ENCODE data around the gene PRPF6. TPM values are rescaled to one million over a fixed set of nuclear protein-coding genes. Genes with fewer than 3 reads are reported as not detected.

PRPF6 gene
- total and polyA plus RNA-seq, 2 of the 13 experiments (the other 11 are each of a cell fraction or from before 2014, with no cell fraction given), result 63.7 to 101 TPM

DNA sequence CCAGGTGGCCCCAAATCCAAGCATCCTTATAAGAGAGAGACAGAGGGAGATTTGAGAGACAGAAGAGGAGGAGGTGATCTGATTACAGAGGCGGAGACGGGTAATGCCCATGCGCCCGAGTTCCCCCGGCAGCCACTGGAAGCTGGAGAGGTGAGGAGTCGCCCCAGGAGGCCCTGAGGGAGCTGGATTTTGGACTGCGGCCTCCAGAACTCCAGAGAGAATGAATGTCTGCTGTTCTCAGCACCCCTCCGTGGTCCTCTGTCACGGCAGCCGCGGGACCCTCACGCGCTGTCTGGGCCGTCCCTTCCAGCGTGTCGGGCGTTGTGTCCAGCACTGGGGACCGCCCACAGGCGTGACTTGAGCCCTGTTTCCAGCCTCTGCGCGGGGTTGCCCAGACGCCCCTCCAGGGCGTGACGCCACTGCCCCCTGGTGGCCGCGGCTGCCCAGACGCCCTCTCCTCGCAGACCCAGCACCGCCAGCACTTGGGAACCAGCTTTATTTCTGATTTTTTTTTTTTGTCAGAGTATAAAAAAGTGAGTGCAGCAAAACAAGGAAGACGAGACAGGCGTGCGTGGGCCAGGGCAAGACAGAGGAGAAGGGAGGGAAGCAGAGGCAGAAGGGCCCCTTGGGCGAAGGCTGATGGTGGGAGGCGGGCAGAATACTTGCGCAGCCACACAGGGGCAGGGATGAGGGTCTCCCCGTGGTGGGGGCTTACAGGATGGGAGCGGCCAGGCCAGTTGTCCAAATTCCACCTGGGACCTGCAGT, 7.1 kb upstream of the PRPF6 start (continued):
- TF ChIP-seq ZSCAN9 (CRISPR knock-in tag; IDR thresholded peaks at IDR 0.05; ENCODE audit: borderline replicate concordance) (peak; percentile 61; the same call in 1 of the 2 replicates), ZBTB20 (CRISPR knock-in tag; IDR thresholded peaks at IDR 0.05; ENCODE audit: borderline replicate concordance, low read depth) (peak; percentile 64; the same call in 1 of the 2 replicates), ZNF337 (CRISPR knock-in tag; IDR thresholded peaks at IDR 0.05; ENCODE audit: borderline replicate concordance, low read depth) (no peak), ZFP36L2 (CRISPR knock-in tag; IDR thresholded peaks at IDR 0.05) (no peak), JUND (CRISPR knock-in tag; IDR thresholded peaks at IDR 0.05) (no peak), ZNF224 (CRISPR knock-in tag; IDR thresholded peaks at IDR 0.05) (0 out of 2 replicates have a peak, but pooled peaks have one; percentile 57), KLF12 (CRISPR knock-in tag; IDR thresholded peaks at IDR 0.05; ENCODE audit: borderline replicate concordance) (peak; percentile 88), ARID2 (CRISPR knock-in tag; IDR thresholded peaks at IDR 0.05; ENCODE audit: borderline replicate concordance) (0 out of 2 replicates have a peak, but pooled peaks have one; percentile 20), ZNF552 (CRISPR knock-in tag; IDR thresholded peaks at IDR 0.05; ENCODE audit: borderline replicate concordance) (no peak), KDM3A (CRISPR knock-in tag; IDR thresholded peaks at IDR 0.05; ENCODE audit: low read depth) (peak; percentile 99), ZFP36 (IDR thresholded peaks at IDR 0.05; ENCODE audit: borderline replicate concordance, low read depth, low read length, partially characterized antibody) (no peak), ZBTB43 (CRISPR knock-in tag; conservative IDR thresholded peaks at IDR 0.05) (peak; percentile 89), HIVEP1 (CRISPR knock-in tag; IDR thresholded peaks at IDR 0.05) (peak; percentile 91), TFAP4 (IDR thresholded peaks at IDR 0.05; ENCODE audit: borderline replicate concordance, low read depth) (peak; percentile 71; the same call in 1 of the 2 replicates), GATAD1 (CRISPR knock-in tag; IDR thresholded peaks at IDR 0.05) (peak; percentile 84), SP4 (CRISPR knock-in tag; IDR thresholded peaks at IDR 0.05) (peak; percentile 93), ZNF264 (CRISPR knock-in tag; IDR thresholded peaks at IDR 0.05) (peak; percentile 78; the same call in 1 of the 2 replicates), MIER3 (CRISPR knock-in tag; IDR thresholded peaks at IDR 0.05; ENCODE audit: borderline replicate concordance) (peak; percentile 89; the same call in 1 of the 2 replicates)
- TF ChIP-seq, protein P1, sequence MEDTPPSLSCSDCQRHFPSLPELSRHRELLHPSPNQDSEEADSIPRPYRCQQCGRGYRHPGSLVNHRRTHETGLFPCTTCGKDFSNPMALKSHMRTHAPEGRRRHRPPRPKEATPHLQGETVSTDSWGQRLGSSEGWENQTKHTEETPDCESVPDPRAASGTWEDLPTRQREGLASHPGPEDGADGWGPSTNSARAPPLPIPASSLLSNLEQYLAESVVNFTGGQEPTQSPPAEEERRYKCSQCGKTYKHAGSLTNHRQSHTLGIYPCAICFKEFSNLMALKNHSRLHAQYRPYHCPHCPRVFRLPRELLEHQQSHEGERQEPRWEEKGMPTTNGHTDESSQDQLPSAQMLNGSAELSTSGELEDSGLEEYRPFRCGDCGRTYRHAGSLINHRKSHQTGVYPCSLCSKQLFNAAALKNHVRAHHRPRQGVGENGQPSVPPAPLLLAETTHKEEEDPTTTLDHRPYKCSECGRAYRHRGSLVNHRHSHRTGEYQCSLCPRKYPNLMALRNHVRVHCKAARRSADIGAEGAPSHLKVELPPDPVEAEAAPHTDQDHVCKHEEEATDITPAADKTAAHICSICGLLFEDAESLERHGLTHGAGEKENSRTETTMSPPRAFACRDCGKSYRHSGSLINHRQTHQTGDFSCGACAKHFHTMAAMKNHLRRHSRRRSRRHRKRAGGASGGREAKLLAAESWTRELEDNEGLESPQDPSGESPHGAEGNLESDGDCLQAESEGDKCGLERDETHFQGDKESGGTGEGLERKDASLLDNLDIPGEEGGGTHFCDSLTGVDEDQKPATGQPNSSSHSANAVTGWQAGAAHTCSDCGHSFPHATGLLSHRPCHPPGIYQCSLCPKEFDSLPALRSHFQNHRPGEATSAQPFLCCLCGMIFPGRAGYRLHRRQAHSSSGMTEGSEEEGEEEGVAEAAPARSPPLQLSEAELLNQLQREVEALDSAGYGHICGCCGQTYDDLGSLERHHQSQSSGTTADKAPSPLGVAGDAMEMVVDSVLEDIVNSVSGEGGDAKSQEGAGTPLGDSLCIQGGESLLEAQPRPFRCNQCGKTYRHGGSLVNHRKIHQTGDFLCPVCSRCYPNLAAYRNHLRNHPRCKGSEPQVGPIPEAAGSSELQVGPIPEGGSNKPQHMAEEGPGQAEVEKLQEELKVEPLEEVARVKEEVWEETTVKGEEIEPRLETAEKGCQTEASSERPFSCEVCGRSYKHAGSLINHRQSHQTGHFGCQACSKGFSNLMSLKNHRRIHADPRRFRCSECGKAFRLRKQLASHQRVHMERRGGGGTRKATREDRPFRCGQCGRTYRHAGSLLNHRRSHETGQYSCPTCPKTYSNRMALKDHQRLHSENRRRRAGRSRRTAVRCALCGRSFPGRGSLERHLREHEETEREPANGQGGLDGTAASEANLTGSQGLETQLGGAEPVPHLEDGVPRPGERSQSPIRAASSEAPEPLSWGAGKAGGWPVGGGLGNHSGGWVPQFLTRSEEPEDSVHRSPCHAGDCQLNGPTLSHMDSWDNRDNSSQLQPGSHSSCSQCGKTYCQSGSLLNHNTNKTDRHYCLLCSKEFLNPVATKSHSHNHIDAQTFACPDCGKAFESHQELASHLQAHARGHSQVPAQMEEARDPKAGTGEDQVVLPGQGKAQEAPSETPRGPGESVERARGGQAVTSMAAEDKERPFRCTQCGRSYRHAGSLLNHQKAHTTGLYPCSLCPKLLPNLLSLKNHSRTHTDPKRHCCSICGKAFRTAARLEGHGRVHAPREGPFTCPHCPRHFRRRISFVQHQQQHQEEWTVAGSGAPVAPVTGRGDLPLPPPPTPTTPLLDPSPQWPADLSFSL (CRISPR knock-in tag; IDR thresholded peaks at IDR 0.05), result no peak
- TF ChIP-seq, protein P2, sequence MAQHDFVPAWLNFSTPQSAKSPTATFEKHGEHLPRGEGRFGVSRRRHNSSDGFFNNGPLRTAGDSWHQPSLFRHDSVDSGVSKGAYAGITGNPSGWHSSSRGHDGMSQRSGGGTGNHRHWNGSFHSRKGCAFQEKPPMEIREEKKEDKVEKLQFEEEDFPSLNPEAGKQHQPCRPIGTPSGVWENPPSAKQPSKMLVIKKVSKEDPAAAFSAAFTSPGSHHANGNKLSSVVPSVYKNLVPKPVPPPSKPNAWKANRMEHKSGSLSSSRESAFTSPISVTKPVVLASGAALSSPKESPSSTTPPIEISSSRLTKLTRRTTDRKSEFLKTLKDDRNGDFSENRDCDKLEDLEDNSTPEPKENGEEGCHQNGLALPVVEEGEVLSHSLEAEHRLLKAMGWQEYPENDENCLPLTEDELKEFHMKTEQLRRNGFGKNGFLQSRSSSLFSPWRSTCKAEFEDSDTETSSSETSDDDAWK (CRISPR knock-in tag; IDR thresholded peaks at IDR 0.05), result no peak

All from HepG2 (cell line).